Endothelial cell of umbilical vein (primary cell): ENCODE measurements around the gene TFAM. TPM values are rescaled to one million over a fixed set of nuclear protein-coding genes. Genes with fewer than 3 reads are reported as not detected.

Source experiments
- BruUV-seq: library from RNA; stranded (reverse); fragments of 400-500 nt; replicated peaks from 2 replicates; lab custom pipeline; 2021; lab: Mats Ljungman, UMichigan
- CTCF ChIA-PET: fragments of 300-600, 350-600 bp; sonication (Branson Sonifier 250); formaldehyde crosslinking; loops from one replicate; lab custom pipeline; 2021; ENCODE audit warnings: antibody characterized with exemption, inconsistent platforms; lab: Charles Lee
- POLR2A ChIA-PET: fragments of 300-600, 350-600 bp; sonication (Branson Sonifier 250); formaldehyde crosslinking; loops from one replicate; lab custom pipeline; 2021; ENCODE audit warnings: antibody characterized with exemption, inconsistent platforms; lab: Charles Lee
- DNase-seq: peaks from one replicate; pipeline ENCODE4 v3.0.0-alpha.2; 2011; ENCODE audit warnings: low read depth, low spot score
- FAIRE-seq: peaks from 2 replicates; lab custom pipeline; 2011; peaks lifted over from hg19 to GRCh38; lab: Jason Lieb, UNC
- H2AFZ ChIP-seq: 2 replicates; pipeline ENCODE4 v1.6.0; 2012; ENCODE audit warnings: low read depth, low read length, control low read depth, inconsistent platforms
- H3K27ac ChIP-seq: 2 replicates; pipeline ENCODE4 v1.5.1; 2011; ENCODE audit warnings: low read depth, mild to moderate bottlenecking, control low read depth, low read length, moderate library complexity; ENCODE audit not compliant: insufficient read depth
- H3K27me3 ChIP-seq, 2 experiments: 2 replicates each; pipeline versions ENCODE4 v1.6.0 to v1.6.1; 2011; ENCODE audit warnings: low read length in 2 of 2, mixed read lengths in 1 of 2; ENCODE audit not compliant: control insufficient read depth in 2 of 2, insufficient read depth in 2 of 2
- H3K36me3 ChIP-seq, 2 experiments: 2 replicates in 1 of 2; 3 replicates in 1 of 2; pipeline ENCODE4 v1.5.1; 2011; ENCODE audit warnings: low read length in 2 of 2, mild to moderate bottlenecking in 1 of 2, moderate library complexity in 1 of 2; ENCODE audit not compliant: control insufficient read depth in 2 of 2, insufficient read depth in 2 of 2; ENCODE audit errors: extremely low read depth in 1 of 2
- H3K4me1 ChIP-seq: 3 replicates; pipeline ENCODE4 v1.5.1; 2011; ENCODE audit warnings: mild to moderate bottlenecking, low read length; ENCODE audit not compliant: control insufficient read depth, insufficient read depth; ENCODE audit errors: extremely low read depth
- H3K4me2 ChIP-seq: 2 replicates; pipeline ENCODE4 v1.6.1; 2011; ENCODE audit warnings: low read length, control low read depth, mixed read lengths; ENCODE audit not compliant: insufficient read depth
- H3K4me3 ChIP-seq, 3 experiments: fragments of 200-600 bp in 1 of 3; sonication (generic), shearing (Covaris generic) in 1 of 3; replicated peaks in 1 of 3; 2 replicates each; pipeline ENCODE4 v1.5.1; 2011 to 2016; ENCODE audit warnings: control low read depth in 3 of 3, low read length in 3 of 3, mild to moderate bottlenecking in 2 of 3, inconsistent platforms in 1 of 3, low read depth in 1 of 3, moderate library complexity in 1 of 3; ENCODE audit not compliant: insufficient read depth in 1 of 3
- H3K79me2 ChIP-seq: 2 replicates; pipeline ENCODE4 v1.6.0; 2012; ENCODE audit warnings: low read length, inconsistent platforms; ENCODE audit not compliant: control insufficient read depth, insufficient read depth
- H3K9ac ChIP-seq: replicated peaks from 2 replicates; pipeline ENCODE3; 2011; ENCODE audit warnings: low read length, control low read depth; ENCODE audit not compliant: insufficient read depth; ENCODE audit errors: extremely low read depth
- H3K9me1 ChIP-seq: replicated peaks from 3 replicates; pipeline ENCODE4 v1.6.0; 2011; ENCODE audit warnings: mild to moderate bottlenecking, low read length; ENCODE audit not compliant: control insufficient read depth, insufficient read depth; ENCODE audit errors: extremely low read depth
- H3K9me3 ChIP-seq: replicated peaks from 2 replicates; pipeline ENCODE4 v1.5.1; 2012; ENCODE audit warnings: low read length, inconsistent platforms; ENCODE audit not compliant: control insufficient read depth, insufficient read depth
- H4K20me1 ChIP-seq: replicated peaks from 2 replicates; pipeline ENCODE3; 2011; ENCODE audit warnings: mild to moderate bottlenecking, low read length; ENCODE audit not compliant: control insufficient read depth, insufficient read depth; ENCODE audit errors: extremely low read depth
- EZH2 ChIP-seq: IDR thresholded peaks from 2 replicates; pipeline ENCODE4 v1.6.1; 2012; ENCODE audit warnings: borderline replicate concordance, low read depth, mild to moderate bottlenecking, moderate library complexity, low read length, inconsistent platforms; ENCODE audit not compliant: severe bottlenecking
- FOS ChIP-seq: IDR thresholded peaks from 2 replicates; pipeline ENCODE4 v1.6.1; 2011; ENCODE audit warnings: mild to moderate bottlenecking, low read length, moderate library complexity, borderline replicate concordance; ENCODE audit not compliant: insufficient read depth
- GATA2 ChIP-seq: IDR thresholded peaks from 2 replicates; pipeline ENCODE4 v1.7.0; 2011; ENCODE audit warnings: low read depth, mild to moderate bottlenecking, moderate library complexity, mixed read lengths, low read length; ENCODE audit not compliant: insufficient read length, insufficient read depth
- JUN ChIP-seq: IDR thresholded peaks from 2 replicates; pipeline ENCODE4 v1.6.1; 2011; ENCODE audit warnings: borderline replicate concordance, low read depth; ENCODE audit not compliant: insufficient read length, insufficient read depth
- MAX ChIP-seq: IDR thresholded peaks from 2 replicates; pipeline ENCODE4 v1.6.1; 2011; ENCODE audit not compliant: insufficient read depth, insufficient read length
- MYC ChIP-seq: IDR thresholded peaks from one replicate; pipeline ENCODE4 v1.6.1; 2011; ENCODE audit warnings: mild to moderate bottlenecking, low read depth, low read length
- POLR2A ChIP-seq: IDR thresholded peaks from 2 replicates; pipeline ENCODE4 v1.6.1; 2012; ENCODE audit warnings: low read depth, mild to moderate bottlenecking, control low read depth, low read length
- POLR2AphosphoS5 ChIP-seq: IDR thresholded peaks from 2 replicates; pipeline ENCODE4 v1.6.1; 2012; ENCODE audit warnings: low read depth, mild to moderate bottlenecking, control low read depth, low read length, moderate library complexity; ENCODE audit not compliant: insufficient read depth
- dilution Hi-C: fragments of 300-500 bp; cut with MboI; formaldehyde crosslinking; loops from one replicate; pipeline ENCODE4 v1.15.0; 2019; ENCODE audit warnings: low sequenced_read_pairs; ENCODE audit not compliant: extremely low pct_ligation_motif_present
- intact Hi-C: fragments of 100-400 bp; cut with micrococcal nuclease; formaldehyde crosslinking; loops from one replicate; pipeline ENCODE4 v1.10.0; 2022
- polyA plus RNA-seq, 4 experiments: library from polyadenylated mRNA; depleted of rRNA in 3 of 4; stranded (reverse) in 3 of 4; unstranded in 1 of 4; fragments of >200 nt; gene quantifications; 2 replicates each; pipeline versions ENCODE4 v1.2.1 to v1.2.3, GENCODE V29; 2011 to 2012; ENCODE audit warnings: missing spikeins in 1 of 4
- total RNA-seq: library from RNA; stranded (reverse); gene quantifications from 2 replicates; pipeline ENCODE4 v1.2.3, GENCODE V29; 2021
- TF ChIP-seq, protein P1 (sequence below), 2 donors: IDR thresholded peaks; 1 replicate in 1 of 2; 2 replicates in 1 of 2; pipeline ENCODE4 v1.5.1; 2011; ENCODE audit warnings: low read length in 2 of 2, mild to moderate bottlenecking in 2 of 2, moderate library complexity in 2 of 2, control low read depth in 1 of 2, inconsistent platforms in 1 of 2, low read depth in 1 of 2; ENCODE audit not compliant: insufficient read depth in 1 of 2; ENCODE audit errors: extremely low read depth in 1 of 2

Gene TFAM
- total and polyA plus RNA-seq, 2 donors (not counting 3 experiments of a cell fraction or from before 2014, with no cell fraction given), result 21.3 to 45.1 TPM

- H3K36me3 ChIP-seq, result peaks cover 3 to 6% of the 10 kb centered on the region in 2 experiments
- no peak for FAIRE-seq
- TF ChIP-seq, protein P1, sequence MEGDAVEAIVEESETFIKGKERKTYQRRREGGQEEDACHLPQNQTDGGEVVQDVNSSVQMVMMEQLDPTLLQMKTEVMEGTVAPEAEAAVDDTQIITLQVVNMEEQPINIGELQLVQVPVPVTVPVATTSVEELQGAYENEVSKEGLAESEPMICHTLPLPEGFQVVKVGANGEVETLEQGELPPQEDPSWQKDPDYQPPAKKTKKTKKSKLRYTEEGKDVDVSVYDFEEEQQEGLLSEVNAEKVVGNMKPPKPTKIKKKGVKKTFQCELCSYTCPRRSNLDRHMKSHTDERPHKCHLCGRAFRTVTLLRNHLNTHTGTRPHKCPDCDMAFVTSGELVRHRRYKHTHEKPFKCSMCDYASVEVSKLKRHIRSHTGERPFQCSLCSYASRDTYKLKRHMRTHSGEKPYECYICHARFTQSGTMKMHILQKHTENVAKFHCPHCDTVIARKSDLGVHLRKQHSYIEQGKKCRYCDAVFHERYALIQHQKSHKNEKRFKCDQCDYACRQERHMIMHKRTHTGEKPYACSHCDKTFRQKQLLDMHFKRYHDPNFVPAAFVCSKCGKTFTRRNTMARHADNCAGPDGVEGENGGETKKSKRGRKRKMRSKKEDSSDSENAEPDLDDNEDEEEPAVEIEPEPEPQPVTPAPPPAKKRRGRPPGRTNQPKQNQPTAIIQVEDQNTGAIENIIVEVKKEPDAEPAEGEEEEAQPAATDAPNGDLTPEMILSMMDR (IDR thresholded peaks at IDR 0.05; ENCODE audit: extremely low read depth in 1 of 2, insufficient read depth in 1 of 2, low read depth in 1 of 2, low read length in 2 of 2), result no peak
- no peak for TF ChIP-seq GATA2
- no peak for TF ChIP-seq MAX
- no peak for TF ChIP-seq EZH2
- no peak for TF ChIP-seq POLR2AphosphoS5
- no peak for TF ChIP-seq MYC
- no peak for TF ChIP-seq JUN
- TF ChIP-seq FOS, result no peak
- no peak for TF ChIP-seq POLR2A
- H3K27ac ChIP-seq, result peak overlapping the region; percentile 26
- dilution Hi-C loops, result no loop called here
- H4K20me1 ChIP-seq, result no peaks in the 10 kb centered on the region
- ChIA-PET POLR2A (interaction anchor here (2.6 kb wide), 1 partner anchor 49 kb away, joined by 6 read pairs; the partner anchor contains the start of gene UBE2D1), CTCF (interaction anchor here (0.8 to 2.8 kb wide), 15 partner anchors 10 to 207 kb away, joined by 3 to 40 read pairs (median 5); no protein-coding TSS in a partner anchor)
- H3K9me3 ChIP-seq, result no peaks in the 10 kb centered on the region
- peak overlapping the region; percentile 55 to 90 (median 64) for H3K4me3 ChIP-seq
- no peaks in the 10 kb centered on the region for H3K27me3 ChIP-seq
- peaks cover 16% of the 10 kb centered on the region for H3K4me1 ChIP-seq
- TSS peak; percentile 88 for BruUV-seq
- H3K9ac ChIP-seq, result peak overlapping the region; percentile 78
- H3K4me2 ChIP-seq, result peak overlapping the region; percentile 76
- DNase-seq, result no peak
- no peaks in the 10 kb centered on the region for H3K9me1 ChIP-seq
- H2AFZ ChIP-seq, result peak overlapping the region; percentile 78
- intact Hi-C loops, result loop anchor here (2.0 kb wide), 1 partner anchor 208 kb away; no protein-coding TSS in a partner anchor
- H3K79me2 ChIP-seq, result peaks cover 29% of the 10 kb centered on the region
These were observed 639 bp upstream of the TFAM start for GRCh38 chr10:58384544-58384998.
